ENCODE measurements around the gene CAMTA1. TPM values are rescaled to one million over a fixed set of nuclear protein-coding genes. Genes with fewer than 3 reads are reported as not detected.

Gene CAMTA1
- polyA plus RNA-seq, 1 donor (not counting 4 experiments of a cell fraction or from before 2014, with no cell fraction given): 51.4 TPM

- no peak overlapping the region for H3K4me3 ChIP-seq (ENCODE audit: control insufficient read depth in 2 of 3, extremely low read depth in 1 of 3, insufficient read depth in 2 of 3, low read depth in 1 of 3, low read length in 3 of 3)
- H4K20me1 ChIP-seq (ENCODE audit: control insufficient read depth, extremely low read depth, insufficient read depth, low read length): no peaks in the 10 kb centered on the region
- H3K9ac ChIP-seq (ENCODE audit: control insufficient read depth, extremely low read depth, insufficient read depth, low read length): no peak overlapping the region
- no peak for FAIRE-seq
- no peaks in the 10 kb centered on the region for H3K9me1 ChIP-seq (ENCODE audit: control insufficient read depth, extremely low read depth, insufficient read depth, low read length)
- H3K36me3 ChIP-seq (ENCODE audit: control insufficient read depth in 2 of 2, extremely low read depth in 1 of 2, insufficient read depth in 2 of 2, low read length in 2 of 2): no peaks in the 10 kb centered on the region
- no peaks in the 10 kb centered on the region for H3K9me3 ChIP-seq (ENCODE audit: control insufficient read depth, low read depth, low read length)
- H3K4me2 ChIP-seq (ENCODE audit: control insufficient read depth, extremely low read depth, insufficient read depth, low read depth, low read length): no peak overlapping the region
- TF ChIP-seq, protein P1, sequence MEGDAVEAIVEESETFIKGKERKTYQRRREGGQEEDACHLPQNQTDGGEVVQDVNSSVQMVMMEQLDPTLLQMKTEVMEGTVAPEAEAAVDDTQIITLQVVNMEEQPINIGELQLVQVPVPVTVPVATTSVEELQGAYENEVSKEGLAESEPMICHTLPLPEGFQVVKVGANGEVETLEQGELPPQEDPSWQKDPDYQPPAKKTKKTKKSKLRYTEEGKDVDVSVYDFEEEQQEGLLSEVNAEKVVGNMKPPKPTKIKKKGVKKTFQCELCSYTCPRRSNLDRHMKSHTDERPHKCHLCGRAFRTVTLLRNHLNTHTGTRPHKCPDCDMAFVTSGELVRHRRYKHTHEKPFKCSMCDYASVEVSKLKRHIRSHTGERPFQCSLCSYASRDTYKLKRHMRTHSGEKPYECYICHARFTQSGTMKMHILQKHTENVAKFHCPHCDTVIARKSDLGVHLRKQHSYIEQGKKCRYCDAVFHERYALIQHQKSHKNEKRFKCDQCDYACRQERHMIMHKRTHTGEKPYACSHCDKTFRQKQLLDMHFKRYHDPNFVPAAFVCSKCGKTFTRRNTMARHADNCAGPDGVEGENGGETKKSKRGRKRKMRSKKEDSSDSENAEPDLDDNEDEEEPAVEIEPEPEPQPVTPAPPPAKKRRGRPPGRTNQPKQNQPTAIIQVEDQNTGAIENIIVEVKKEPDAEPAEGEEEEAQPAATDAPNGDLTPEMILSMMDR (optimal IDR thresholded peaks at IDR 0.05 in 1 of 3, IDR thresholded peaks at IDR 0.05 in 1 of 3, conservative IDR thresholded peaks at IDR 0.05 in 1 of 3; ENCODE audit: extremely low read depth in 1 of 3, insufficient read depth in 2 of 3, low read length in 3 of 3): peak; percentile 43 to 80 (median 74)
- TF ChIP-seq EZH2 (IDR thresholded peaks at IDR 0.05; ENCODE audit: low read length): no peak
- dilution Hi-C loops (cut with MboI; ENCODE audit: extremely low pct_ligation_motif_present, low sequenced_read_pairs): no loop called here
- no peak overlapping the region for H3K27ac ChIP-seq (ENCODE audit: control insufficient read depth, insufficient read depth, low read length)
- H3K79me2 ChIP-seq (ENCODE audit: control insufficient read depth, insufficient read depth, low read length): no peaks in the 10 kb centered on the region
- peaks cover 9% of the 10 kb centered on the region for H3K27me3 ChIP-seq (ENCODE audit: control insufficient read depth, extremely low read depth, insufficient read depth, low read length)
- DNase-seq (ENCODE audit: low read depth, low spot score): no peak
- H3K4me1 ChIP-seq (ENCODE audit: control insufficient read depth, extremely low read depth, insufficient read depth, low read length): peaks cover 4% of the 10 kb centered on the region
- no peak overlapping the region for H2AFZ ChIP-seq (ENCODE audit: control insufficient read depth, low read length)
Observed at GRCh38 chr1:7561331-7561921, 776.2 kb downstream of the CAMTA1 start.

DNA sequence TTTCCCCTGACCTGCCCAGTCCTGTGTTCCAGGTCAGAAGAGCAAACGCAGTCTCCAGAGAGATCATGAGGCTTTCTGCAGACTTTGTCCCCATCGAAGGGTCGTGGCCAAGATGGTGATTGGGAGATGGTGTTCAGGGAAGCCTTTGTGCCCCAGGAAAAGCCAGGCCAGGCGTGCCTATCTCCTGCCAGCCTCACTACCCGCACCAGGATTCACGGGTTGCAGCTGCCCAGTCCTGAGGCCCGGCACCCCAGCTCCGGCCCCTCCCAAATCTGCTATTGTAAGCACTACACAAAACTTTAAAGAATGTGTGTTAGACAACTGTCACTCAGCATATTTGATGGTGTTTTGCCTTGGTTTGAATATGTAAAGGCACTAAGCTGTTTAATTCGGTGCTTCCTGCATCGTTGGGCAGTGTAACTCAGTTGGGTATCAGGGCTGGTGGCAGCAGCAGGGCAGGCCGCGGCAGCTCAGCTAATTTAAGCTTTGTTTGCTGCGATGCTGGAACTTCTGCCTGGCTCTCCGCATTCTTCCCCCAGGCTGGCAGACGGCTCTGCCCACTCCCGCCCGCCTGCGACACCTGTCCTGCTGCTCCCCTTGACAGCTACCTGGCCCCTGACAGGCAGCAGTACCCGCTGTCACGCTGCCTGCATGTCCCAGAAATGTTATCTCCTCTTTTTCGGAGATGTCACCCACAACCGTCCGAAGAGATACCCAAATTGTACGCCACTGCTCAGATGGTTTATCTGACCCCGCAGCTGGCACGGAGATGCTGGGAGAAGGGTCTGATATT, 776.9 kb downstream of the CAMTA1 start:
- no peak overlapping the region for H3K4me2 ChIP-seq (ENCODE audit: control insufficient read depth, extremely low read depth, insufficient read depth, low read depth, low read length)
- H4K20me1 ChIP-seq (ENCODE audit: control insufficient read depth, extremely low read depth, insufficient read depth, low read length): no peaks in the 10 kb centered on the region
- dilution Hi-C loops (cut with MboI; ENCODE audit: extremely low pct_ligation_motif_present, low sequenced_read_pairs): no loop called here
- DNase-seq (ENCODE audit: low read depth, low spot score) (no peak), FAIRE-seq (no peak)
- H3K79me2 ChIP-seq (ENCODE audit: control insufficient read depth, insufficient read depth, low read length): no peaks in the 10 kb centered on the region
- TF ChIP-seq, protein P1 (optimal IDR thresholded peaks at IDR 0.05 in 1 of 3, IDR thresholded peaks at IDR 0.05 in 1 of 3, conservative IDR thresholded peaks at IDR 0.05 in 1 of 3; ENCODE audit: extremely low read depth in 1 of 3, insufficient read depth in 2 of 3, low read length in 3 of 3): no peak
- no peak for TF ChIP-seq EZH2 (IDR thresholded peaks at IDR 0.05; ENCODE audit: low read length)
- no peak overlapping the region for H3K9ac ChIP-seq (ENCODE audit: control insufficient read depth, extremely low read depth, insufficient read depth, low read length)
- peaks cover 4% of the 10 kb centered on the region for H3K4me1 ChIP-seq (ENCODE audit: control insufficient read depth, extremely low read depth, insufficient read depth, low read length)
- no peak overlapping the region for H3K4me3 ChIP-seq (ENCODE audit: control insufficient read depth in 2 of 3, extremely low read depth in 1 of 3, insufficient read depth in 2 of 3, low read depth in 1 of 3, low read length in 3 of 3)
- no peaks in the 10 kb centered on the region for H3K9me3 ChIP-seq (ENCODE audit: control insufficient read depth, low read depth, low read length)
- H3K36me3 ChIP-seq (ENCODE audit: control insufficient read depth in 2 of 2, extremely low read depth in 1 of 2, insufficient read depth in 2 of 2, low read length in 2 of 2): no peaks in the 10 kb centered on the region
- H3K9me1 ChIP-seq (ENCODE audit: control insufficient read depth, extremely low read depth, insufficient read depth, low read length): no peaks in the 10 kb centered on the region
- H3K27me3 ChIP-seq (ENCODE audit: control insufficient read depth, extremely low read depth, insufficient read depth, low read length): peaks cover 9% of the 10 kb centered on the region
- no peak overlapping the region for H3K27ac ChIP-seq (ENCODE audit: control insufficient read depth, insufficient read depth, low read length)
- no peak overlapping the region for H2AFZ ChIP-seq (ENCODE audit: control insufficient read depth, low read length)

All from keratinocyte (primary cell).